ENCODE data around the gene SUCLG1. TPM values are rescaled to one million over a fixed set of nuclear protein-coding genes. Genes with fewer than 3 reads are reported as not detected.

Gene SUCLG1
- total and polyA plus RNA-seq, 2 of the 4 experiments (the other 2 are of a cell fraction): 50.5 to 52.7 TPM

- in situ Hi-C loops (cut with MboI; ENCODE audit: low sequenced_read_pairs): no loop called here
- Histone ChIP-seq H3K27ac (ENCODE audit: insufficient read depth, low read length) (no peak overlapping the region), H4K20me1 (ENCODE audit: insufficient read depth, low read length) (peaks cover 21% of the 10 kb centered on the region), H3K4me2 (ENCODE audit: low read depth, low read length) (no peak overlapping the region), H3K79me1 (ENCODE audit: low read depth in 1 of 2, low read length in 2 of 2) (peaks cover 33 to 57% of the 10 kb centered on the region in 2 experiments), H2BK15ac (ENCODE audit: low read depth, low read length) (no peak overlapping the region), H3K4ac (ENCODE audit: low read depth, low read length) (no peak overlapping the region), H2BK20ac (ENCODE audit: low read depth, low read length) (no peak overlapping the region), H3K23ac (ENCODE audit: low read depth, low read length) (no peak overlapping the region), H3K56ac (ENCODE audit: extremely low read depth, insufficient read depth, low read length) (no peak overlapping the region), H3K9me3 (ENCODE audit: control insufficient read depth, insufficient read depth, low read length) (no peaks in the 10 kb centered on the region), H2AK9ac (replicated peaks; ENCODE audit: low read depth, low read length, poor library complexity) (no peak overlapping the region), H4K8ac (ENCODE audit: low read depth in 2 of 2, low read length in 2 of 2) (no peak overlapping the region), H3K14ac (replicated peaks; ENCODE audit: low read depth, low read length) (no peak overlapping the region), H4K5ac (ENCODE audit: low read depth, low read length) (no peak overlapping the region), H3K18ac (ENCODE audit: low read depth, low read length) (no peak overlapping the region), H3K9me1 (ENCODE audit: insufficient read depth, low read length) (peaks cover 8% of the 10 kb centered on the region), H3K36me3 (ENCODE audit: control insufficient read depth, insufficient read depth, low read length) (peaks cover 4% of the 10 kb centered on the region; the same call in 1 of the 2 replicates), H3K27me3 (ENCODE audit: control insufficient read depth, insufficient read depth, low read length) (no peaks in the 10 kb centered on the region), H3K9ac (ENCODE audit: low read depth, low read length) (no peak overlapping the region), H3K4me3 (ENCODE audit: insufficient read depth, low read depth, low read length) (no peak overlapping the region), H2AK5ac (ENCODE audit: low read depth, low read length) (no peak overlapping the region; the same call in 1 of the 2 replicates), H2AFZ (replicated peaks; ENCODE audit: low read length, poor library complexity) (no peak overlapping the region), H3K4me1 (ENCODE audit: control insufficient read depth, insufficient read depth, low read length) (0 out of 2 replicates have a peak, but pooled peaks cover 3% of the 10 kb centered on the region), H2BK5ac (ENCODE audit: low read depth, low read length, poor library complexity, severe bottlenecking) (no peak overlapping the region), H2BK120ac (ENCODE audit: low read depth, low read length) (no peak overlapping the region), H4K91ac (ENCODE audit: insufficient read depth, low read depth, low read length) (no peak overlapping the region)
- DNase-seq (no peak), ATAC-seq (ENCODE audit: low read depth) (no peak)
- CTCF ChIA-PET: no interaction called here
- no TSS peak for BruUV-seq (replicated peaks)
- intact Hi-C loops (cut with micrococcal nuclease): no loop called here
- 100% methylated on average over 1 of the region's 2 CpGs; no CpG with 5 or more reads in 1 of the 2 experiments for WGBS, 2 experiments (ENCODE audit: extremely low coverage in 2 of 2, insufficient read length in 1 of 2)
- POLR2A ChIA-PET (ENCODE audit: unreplicated experiment): interaction anchor here (0.5 kb wide), 1 partner anchor 32 kb away, joined by 8 read pairs; no protein-coding TSS in a partner anchor
- no peak for TF ChIP-seq USF2 (IDR thresholded peaks at IDR 0.05; ENCODE audit: low read depth, low read length)
- no peak for TF ChIP-seq CEBPB (IDR thresholded peaks at IDR 0.05; ENCODE audit: low read depth, low read length)
- no peak for TF ChIP-seq MAFK (IDR thresholded peaks at IDR 0.05; ENCODE audit: low read depth, low read length)
- no peak for TF ChIP-seq RFX5 (IDR thresholded peaks at IDR 0.05; ENCODE audit: low read depth, low read length)
- dilution Hi-C loops (cut with HindIII; ENCODE audit: low sequenced_read_pairs, unreplicated experiment): no loop called here
Observed at GRCh38 chr2:84450288-84451227, 8.5 kb downstream of the SUCLG1 start.

All from IMR-90 (cell line).